GM18502 (cell line): ENCODE results near the gene ICA1.

Experiments used
- ATAC-seq: cut with Tn5 transposase; IDR thresholded peaks from one replicate; pipeline ENCODE4 v1.9.1; 2021; ENCODE audit warnings: mild to moderate bottlenecking; ENCODE audit not compliant: unreplicated experiment, poor library complexity

Gene ICA1

GRCh38 chr7:8168336-8168735 lies 93.6 kb downstream of the ICA1 start:
- no peak for ATAC-seq

GRCh38 chr7:8165150-8165549 lies 96.8 kb downstream of the ICA1 start:
- no peak for ATAC-seq

- ATAC-seq = no peak
These were observed 99.8 kb downstream of the ICA1 start for GRCh38 chr7:8162181-8162580.

DNA sequence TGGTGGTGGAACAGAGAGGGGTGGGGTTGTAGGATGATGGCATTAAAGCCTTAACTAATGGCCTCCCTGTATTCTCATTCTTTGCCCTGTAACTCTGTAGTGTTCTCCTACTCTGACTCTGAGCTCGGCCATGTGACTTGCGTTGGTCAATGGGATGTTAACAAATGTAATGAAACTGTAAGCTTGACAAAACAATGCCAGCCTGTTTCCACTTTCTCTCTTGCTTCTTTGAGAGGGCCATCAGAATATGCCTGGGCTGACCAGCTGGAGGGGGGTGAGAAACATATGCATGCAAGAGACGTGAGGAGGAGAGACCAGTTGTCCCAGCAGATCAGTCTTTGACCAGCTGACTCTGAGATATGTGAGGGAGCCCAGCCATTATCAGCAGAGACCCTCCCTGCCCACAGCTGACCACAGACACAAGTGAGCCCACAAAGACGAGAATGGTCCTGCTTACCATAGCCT lies 100.6 kb downstream of the ICA1 start:
- no peak for ATAC-seq

DNA sequence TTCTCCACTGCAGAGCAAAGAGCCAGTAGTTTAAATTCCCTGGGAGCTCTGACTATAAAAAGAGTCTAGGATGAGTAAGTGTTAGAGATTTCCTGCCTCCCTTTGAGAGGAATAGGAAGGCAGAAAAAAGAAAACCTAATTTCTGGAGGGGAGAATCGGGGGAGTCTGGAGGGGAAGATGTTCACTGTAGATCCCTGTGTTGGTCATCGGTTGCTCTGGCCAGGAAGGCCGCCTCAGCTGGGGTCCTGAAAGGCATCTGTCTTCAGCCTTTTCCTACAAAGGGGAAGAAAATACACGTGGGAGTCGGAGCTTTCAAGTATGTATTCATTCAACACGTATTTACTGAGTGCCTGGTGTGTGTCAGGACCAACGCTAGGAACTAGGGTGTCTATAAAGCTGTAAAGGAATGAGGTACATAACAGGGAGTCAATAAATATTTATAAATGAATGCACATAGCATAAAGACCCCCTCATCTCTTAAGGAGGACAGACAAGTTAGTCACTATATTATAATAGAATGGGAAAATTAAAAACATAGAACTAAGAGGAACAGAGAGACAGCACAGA lies 101.1 kb downstream of the ICA1 start:
- no peak for ATAC-seq

GRCh38 chr7:8160250-8160649 lies 101.7 kb downstream of the ICA1 start:
- ATAC-seq = no peak

- no peak for ATAC-seq
These were observed 102.4 kb downstream of the ICA1 start for GRCh38 chr7:8159595-8159994.

DNA sequence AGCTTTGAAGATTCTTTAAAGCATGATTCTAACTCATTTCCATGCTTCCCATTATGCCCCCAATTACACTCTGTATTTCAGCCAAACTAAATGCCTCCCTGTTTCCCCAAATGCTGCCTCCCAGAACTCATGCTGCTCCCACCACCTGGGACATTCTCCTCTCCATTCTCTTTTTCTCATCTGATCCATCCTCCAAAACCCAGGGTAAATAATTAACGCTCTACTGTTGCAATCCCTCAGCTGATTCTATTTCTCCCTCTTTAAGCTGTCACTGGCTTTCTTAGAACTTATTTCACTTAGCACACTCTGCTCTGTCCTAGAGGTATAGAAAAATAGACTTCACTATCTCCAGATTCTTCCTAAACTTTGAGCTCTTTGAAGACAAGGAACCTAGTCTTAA lies 104.7 kb downstream of the ICA1 start:
- no peak for ATAC-seq

- no peak for ATAC-seq
These were observed 106.1 kb downstream of the ICA1 start for GRCh38 chr7:8155836-8156235.

DNA sequence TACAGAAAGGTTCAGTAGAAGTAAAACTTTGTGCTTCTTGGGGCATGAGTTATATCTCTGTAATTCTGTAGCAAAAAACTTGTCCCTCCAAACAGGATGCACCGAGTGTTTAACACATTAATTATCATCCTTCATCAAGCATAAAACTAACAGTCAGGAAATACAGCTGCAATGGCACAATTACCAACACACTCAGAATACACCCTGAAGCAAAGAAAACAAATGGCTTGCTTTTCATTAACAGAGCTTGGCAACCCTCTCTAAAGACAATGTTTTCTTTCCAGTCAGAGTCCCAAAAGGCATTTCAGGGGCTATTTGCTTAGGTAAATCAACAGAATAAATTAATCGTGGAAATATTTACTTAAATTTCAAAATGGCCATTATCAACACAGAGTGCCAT lies 107.7 kb downstream of the ICA1 start:
- no peak for ATAC-seq

DNA sequence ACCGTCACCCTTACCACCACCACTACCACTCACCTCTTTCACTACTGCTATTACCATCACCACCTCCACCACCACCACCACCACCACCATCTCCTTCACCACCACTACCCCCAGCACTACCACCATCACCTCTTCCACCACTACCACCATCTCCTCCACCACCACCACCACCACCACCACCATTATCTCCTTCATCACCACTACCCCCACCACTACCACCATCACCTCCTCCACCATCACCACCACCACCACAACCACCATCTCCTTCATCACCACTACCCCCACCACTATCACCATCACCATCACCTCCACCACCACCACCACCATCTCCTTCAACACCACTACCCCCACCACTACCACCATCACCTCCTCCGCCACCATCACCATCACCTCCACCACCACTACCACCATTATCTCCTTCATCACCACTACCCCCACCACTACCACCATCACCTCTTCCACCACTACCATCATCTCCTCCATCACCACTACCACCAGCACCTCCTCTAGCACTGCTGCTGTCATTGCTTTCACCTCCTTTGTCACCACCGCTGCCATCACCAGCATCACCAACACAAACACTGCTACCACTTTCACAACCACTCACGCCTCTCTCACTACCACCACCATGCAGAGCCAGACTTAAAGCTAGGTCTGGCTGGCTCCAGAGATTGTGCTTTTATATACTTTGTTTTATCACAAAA lies 109.3 kb downstream of the ICA1 start:
- ATAC-seq = no peak

DNA sequence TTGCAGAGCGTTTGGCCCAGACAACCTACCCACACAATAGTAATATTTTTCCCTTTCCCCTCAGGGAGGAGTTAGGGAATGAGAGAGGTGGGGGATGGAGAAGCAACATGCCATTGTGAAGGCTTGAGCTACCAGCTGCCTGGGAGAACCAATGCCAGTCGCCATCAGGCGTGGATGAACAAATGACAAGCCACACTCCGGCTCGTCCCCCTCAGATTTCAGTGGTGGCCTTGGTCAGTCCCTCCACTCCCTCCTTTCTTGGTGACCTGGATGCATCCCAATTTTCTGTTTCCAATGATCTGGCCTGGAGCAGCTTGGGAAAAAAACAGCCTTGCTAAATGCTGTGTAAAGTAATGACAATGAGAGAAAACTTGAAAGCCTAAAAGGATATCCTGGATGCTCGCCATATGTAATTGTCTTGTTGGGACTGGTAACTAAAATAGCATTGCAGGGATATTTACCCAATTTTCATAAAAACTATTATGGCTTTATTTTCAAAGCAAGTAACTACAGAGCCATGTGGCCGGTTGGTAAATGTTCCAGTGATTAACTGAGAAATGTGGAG lies 110.7 kb downstream of the ICA1 start:
- ATAC-seq = no peak

DNA sequence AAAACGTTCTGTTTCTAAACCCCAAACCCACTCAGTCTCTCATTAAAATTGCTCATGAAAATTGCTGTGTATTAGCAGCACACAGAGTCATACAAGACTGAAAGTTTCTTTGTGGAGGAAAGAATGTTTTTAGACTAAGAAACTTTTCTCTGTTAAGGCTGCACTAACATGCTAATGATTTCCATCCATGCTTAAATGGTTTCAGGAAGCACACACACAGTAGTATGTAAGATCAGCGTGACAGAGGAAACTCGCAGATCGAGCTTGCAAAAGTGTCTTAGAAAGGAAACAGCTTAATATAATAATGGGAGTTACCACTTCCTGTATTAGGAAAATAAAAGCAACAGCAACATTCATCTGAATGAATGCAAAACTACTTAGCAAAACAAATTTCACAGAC lies 112.7 kb downstream of the ICA1 start:
- ATAC-seq = peak; percentile 72

- no peak for ATAC-seq
These were observed 114.1 kb downstream of the ICA1 start for GRCh38 chr7:8147760-8148463.

DNA sequence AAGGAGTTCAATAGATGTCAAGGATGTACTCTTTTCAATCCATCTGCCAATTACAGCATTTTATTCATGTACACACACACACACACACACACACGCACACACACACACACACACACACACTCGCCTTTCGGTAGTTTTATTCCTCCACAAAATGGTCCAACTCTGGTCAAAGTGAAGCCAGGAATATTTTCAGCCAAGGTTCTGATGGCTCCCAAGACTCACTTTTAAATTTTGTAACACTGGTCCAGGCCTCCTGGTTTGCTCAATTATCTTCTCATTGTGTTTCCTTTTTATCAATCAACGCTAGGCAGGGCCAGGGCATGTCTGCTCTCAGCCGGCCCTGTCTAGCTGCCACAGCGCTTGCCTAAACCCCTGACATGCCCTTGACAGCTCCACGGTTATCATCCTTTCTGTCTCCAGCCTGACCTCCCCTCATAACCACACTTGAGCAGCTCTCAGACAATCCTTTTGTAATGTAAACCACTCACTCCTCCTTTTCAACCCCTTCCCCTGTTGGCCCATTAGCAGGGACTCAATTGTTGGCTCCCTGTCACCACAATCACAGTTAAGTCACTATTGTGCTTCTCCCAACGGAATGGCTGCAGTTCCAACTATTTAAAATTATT lies 115.1 kb downstream of the ICA1 start:
- ATAC-seq = no peak

- no peak for ATAC-seq
These were observed 115.7 kb downstream of the ICA1 start for GRCh38 chr7:8146106-8146787.

GRCh38 chr7:8144856-8145255 lies 117.1 kb downstream of the ICA1 start:
- ATAC-seq = no peak

DNA sequence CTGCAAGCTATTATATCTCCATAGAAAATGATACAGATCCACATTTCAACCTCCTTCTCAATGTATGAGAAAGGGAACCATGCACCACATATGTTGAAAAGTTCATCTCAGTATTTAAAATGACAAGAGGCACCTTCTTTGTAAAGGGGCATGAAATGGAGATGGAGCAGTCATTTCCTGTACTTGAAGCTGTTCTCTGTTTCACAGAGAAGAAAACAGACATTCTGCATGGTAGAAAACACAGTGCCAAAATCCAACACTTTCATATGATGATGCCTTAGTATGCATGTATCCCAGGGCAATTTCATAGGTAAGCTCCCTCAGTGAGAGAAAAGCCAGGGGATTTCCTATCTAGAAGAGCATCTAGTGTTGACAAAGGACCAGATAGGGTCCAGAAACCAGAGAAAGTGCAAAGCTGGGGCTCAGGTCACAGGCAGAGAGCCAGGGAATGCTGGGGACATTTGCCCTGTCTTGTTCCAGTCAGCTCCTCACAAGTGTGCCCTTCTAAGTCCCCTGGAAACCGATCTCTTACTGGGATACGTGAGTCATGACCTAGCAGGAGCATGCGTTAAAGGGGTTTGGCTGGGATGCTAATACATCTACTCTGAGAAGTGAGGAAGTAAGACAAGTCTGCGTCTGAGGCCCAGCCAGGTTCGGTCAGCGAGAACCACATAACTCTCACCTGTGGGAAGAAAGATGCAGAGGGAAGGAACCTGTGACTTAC lies 118.7 kb downstream of the ICA1 start:
- peak; percentile 78 for ATAC-seq

- ATAC-seq = no peak
These were observed 119.5 kb downstream of the ICA1 start for GRCh38 chr7:8142477-8142876.

DNA sequence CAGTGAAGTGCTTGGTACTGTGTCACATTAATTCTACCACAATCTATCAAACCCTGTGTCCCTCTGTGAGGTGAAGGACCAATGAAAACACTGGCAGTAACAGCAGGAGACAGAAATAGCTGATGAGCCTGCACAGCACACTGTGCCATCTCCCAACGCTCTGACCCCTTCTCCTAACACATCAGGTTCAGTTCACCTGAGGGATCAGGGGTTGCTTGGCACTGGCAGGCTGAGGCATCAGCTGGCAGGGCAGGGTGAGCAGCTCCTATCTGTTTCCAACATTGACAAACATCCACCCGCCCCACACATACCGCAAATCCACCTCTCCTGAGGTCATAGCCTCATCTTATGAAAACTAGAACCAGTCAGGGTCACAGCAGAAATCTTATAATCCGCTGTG lies 120.9 kb downstream of the ICA1 start:
- ATAC-seq = no peak
